Activated T-cell treated with anti-CD3 and anti-CD28 coated beads for 4 hours (primary cell): Measurements from ENCODE around the gene RHEB.

Experiments
- DNase-seq: peaks from one replicate; pipeline ENCODE4 v3.0.0-alpha.2; 2020

The RHEB gene

GRCh38 chr7:151468217-151469018 is 51.3 kb downstream of the RHEB start:
- no peak for DNase-seq

- DNase-seq: no peak
These were observed 54.5 kb downstream of the RHEB start for GRCh38 chr7:151465169-151465568.

GRCh38 chr7:151462306-151462779 is 57.4 kb downstream of the RHEB start:
- no peak for DNase-seq

GRCh38 chr7:151461942-151462230 is 57.8 kb downstream of the RHEB start:
- no peak for DNase-seq

GRCh38 chr7:151461096-151461941 is 58.4 kb downstream of the RHEB start:
- DNase-seq: no peak

GRCh38 chr7:151460474-151460855 is 59.2 kb downstream of the RHEB start:
- no peak for DNase-seq

GRCh38 chr7:151459726-151460473 is 59.8 kb downstream of the RHEB start:
- DNase-seq: no peak

- no peak for DNase-seq
These were observed 62.2 kb downstream of the RHEB start for GRCh38 chr7:151457534-151457933.

GRCh38 chr7:151456782-151457181 is 62.9 kb downstream of the RHEB start:
- no peak for DNase-seq

GRCh38 chr7:151456276-151456675 is 63.4 kb downstream of the RHEB start:
- no peak for DNase-seq

- no peak for DNase-seq
These were observed 64.0 kb downstream of the RHEB start for GRCh38 chr7:151455690-151456089.

- no peak for DNase-seq
These were observed 64.7 kb downstream of the RHEB start for GRCh38 chr7:151454932-151455530.

- DNase-seq: no peak
These were observed 65.4 kb downstream of the RHEB start for GRCh38 chr7:151454305-151454704.

- no peak for DNase-seq
These were observed 66.3 kb downstream of the RHEB start for GRCh38 chr7:151453326-151453791.

GRCh38 chr7:151452680-151453325 is 66.9 kb downstream of the RHEB start:
- no peak for DNase-seq

- no peak for DNase-seq
These were observed 67.8 kb downstream of the RHEB start for GRCh38 chr7:151451626-151452571.

- DNase-seq: no peak
These were observed 68.5 kb downstream of the RHEB start for GRCh38 chr7:151451156-151451555.

- no peak for DNase-seq
These were observed 69.7 kb downstream of the RHEB start for GRCh38 chr7:151449990-151450389.

- DNase-seq: peak; percentile 75
These were observed 71.1 kb downstream of the RHEB start for GRCh38 chr7:151448261-151449252.

GRCh38 chr7:151447901-151448260 is 71.8 kb downstream of the RHEB start:
- DNase-seq: no peak
